Mammary epithelial cell (primary cell): Measurements from ENCODE around the gene MPRIP.

ENCODE experiments used
- EZH2 ChIP-seq: IDR thresholded peaks from 2 replicates; pipeline ENCODE4 v1.6.1; 2012; ENCODE audit warnings: low read length, inconsistent platforms, borderline replicate concordance
- TF ChIP-seq, protein P1 (sequence below), 2 donors: IDR thresholded peaks in 1 of 2; conservative IDR thresholded peaks in 1 of 2; 2 replicates each; pipeline ENCODE4 v1.5.1; 2011 to 2012; ENCODE audit warnings: inconsistent platforms in 2 of 2, low read length in 2 of 2, mild to moderate bottlenecking in 2 of 2, control low read depth in 1 of 2, low read depth in 1 of 2; ENCODE audit not compliant: insufficient read depth in 1 of 2; ENCODE audit errors: extremely low read depth in 1 of 2

DNA sequence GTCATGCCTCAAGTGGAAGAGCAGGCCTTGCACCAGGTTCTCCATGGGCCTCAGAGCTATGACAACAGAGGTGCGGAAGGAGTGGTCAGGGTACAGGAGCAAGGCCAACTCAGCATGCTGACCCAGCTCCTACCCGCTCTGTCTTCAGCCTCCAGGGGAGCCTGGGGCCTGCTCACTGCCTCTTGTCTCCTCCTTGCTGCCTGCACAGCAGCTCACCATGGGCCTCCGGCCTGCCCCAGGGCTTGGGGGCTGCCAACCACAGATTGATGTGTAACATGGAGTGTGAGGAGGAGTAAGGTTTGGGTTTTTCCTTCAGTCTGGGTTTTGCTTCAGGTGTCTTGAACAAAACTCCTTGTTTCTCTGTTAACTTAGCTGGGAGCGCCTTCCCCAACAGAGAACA is 101.8 kb downstream of the MPRIP start:
- TF ChIP-seq EZH2: no peak
- TF ChIP-seq, protein P1, sequence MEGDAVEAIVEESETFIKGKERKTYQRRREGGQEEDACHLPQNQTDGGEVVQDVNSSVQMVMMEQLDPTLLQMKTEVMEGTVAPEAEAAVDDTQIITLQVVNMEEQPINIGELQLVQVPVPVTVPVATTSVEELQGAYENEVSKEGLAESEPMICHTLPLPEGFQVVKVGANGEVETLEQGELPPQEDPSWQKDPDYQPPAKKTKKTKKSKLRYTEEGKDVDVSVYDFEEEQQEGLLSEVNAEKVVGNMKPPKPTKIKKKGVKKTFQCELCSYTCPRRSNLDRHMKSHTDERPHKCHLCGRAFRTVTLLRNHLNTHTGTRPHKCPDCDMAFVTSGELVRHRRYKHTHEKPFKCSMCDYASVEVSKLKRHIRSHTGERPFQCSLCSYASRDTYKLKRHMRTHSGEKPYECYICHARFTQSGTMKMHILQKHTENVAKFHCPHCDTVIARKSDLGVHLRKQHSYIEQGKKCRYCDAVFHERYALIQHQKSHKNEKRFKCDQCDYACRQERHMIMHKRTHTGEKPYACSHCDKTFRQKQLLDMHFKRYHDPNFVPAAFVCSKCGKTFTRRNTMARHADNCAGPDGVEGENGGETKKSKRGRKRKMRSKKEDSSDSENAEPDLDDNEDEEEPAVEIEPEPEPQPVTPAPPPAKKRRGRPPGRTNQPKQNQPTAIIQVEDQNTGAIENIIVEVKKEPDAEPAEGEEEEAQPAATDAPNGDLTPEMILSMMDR (conservative IDR thresholded peaks at IDR 0.05 in 1 of 2, IDR thresholded peaks at IDR 0.05 in 1 of 2; ENCODE audit: extremely low read depth in 1 of 2, insufficient read depth in 1 of 2, low read depth in 1 of 2, low read length in 2 of 2): no peak
